ENCODE results near the gene ZNF23.

GRCh38 chr16:71439523-71439922 is 22.5 kb downstream of the ZNF23 start:
- TF ChIP-seq CTCF (IDR thresholded peaks at IDR 0.05) (no peak), POLR2A (IDR thresholded peaks at IDR 0.05) (no peak)

Data from thyroid gland (tissue), 4 donors.